Kidney (tissue), 14 donors: ENCODE results near the gene FAM131C. TPM values are rescaled to one million over a fixed set of nuclear protein-coding genes. Genes with fewer than 3 reads are reported as not detected.

ENCODE experiments used
- DNase-seq, 5 donors: peaks; one replicate each; pipeline ENCODE4 v3.0.0-alpha.2; 2013 to 2020
- FAIRE-seq: peaks from 2 replicates; lab custom pipeline; 2012; peaks lifted over from hg19 to GRCh38; lab: Jason Lieb, UNC
- H3K27ac ChIP-seq, 2 donors: one replicate each; pipeline ENCODE4 v1.7.0; 2013; ENCODE audit warnings: low read depth in 2 of 2, low read length in 2 of 2, inconsistent platforms in 1 of 2
- H3K27me3 ChIP-seq: one replicate; pipeline ENCODE4 v1.7.1; 2013; ENCODE audit warnings: low read length, inconsistent platforms; ENCODE audit not compliant: control insufficient read depth, insufficient read depth
- H3K36me3 ChIP-seq, 3 donors: one replicate each; pipeline versions ENCODE4 v1.7.0 to v1.7.1; 2013; ENCODE audit warnings: low read length in 3 of 3, control low read depth in 1 of 3, inconsistent platforms in 1 of 3; ENCODE audit not compliant: insufficient read depth in 3 of 3, control insufficient read depth in 2 of 3
- H3K4me1 ChIP-seq, 3 donors: one replicate each; pipeline versions ENCODE4 v1.7.0 to v1.7.1; 2013; ENCODE audit warnings: low read length in 3 of 3, inconsistent platforms in 1 of 3, low read depth in 1 of 3; ENCODE audit not compliant: control insufficient read depth in 2 of 3, insufficient read depth in 2 of 3
- H3K4me3 ChIP-seq, 3 donors: one replicate each; pipeline versions ENCODE4 v1.7.0 to v1.8.1; 2013; ENCODE audit warnings: low read length in 3 of 3, control low read depth in 1 of 3, inconsistent platforms in 1 of 3
- H3K9ac ChIP-seq, 3 donors: one replicate each; pipeline versions ENCODE4 v1.7.0 to v1.7.1; 2013; ENCODE audit warnings: low read length in 3 of 3, control low read depth in 1 of 3, inconsistent platforms in 1 of 3
- H3K9me3 ChIP-seq, 3 donors: one replicate each; pipeline versions ENCODE4 v1.7.0 to v1.7.1; 2013; ENCODE audit warnings: low read length in 3 of 3, control low read depth in 1 of 3, inconsistent platforms in 1 of 3; ENCODE audit not compliant: control insufficient read depth in 2 of 3, insufficient read depth in 1 of 3
- intact Hi-C: fragments of 100-400 bp; cut with DNase I; formaldehyde crosslinking; loops from one replicate; pipeline ENCODE4 v1.11.1; 2022
- polyA plus RNA-seq: library from polyadenylated mRNA; stranded (reverse); fragments of 350-450 nt; fragmentation: Illumina TruSeq; extraction: RNeasy Lipid Tissue Mini Kit (QIAGEN cat#74804); gene quantifications from one replicate; pipeline ENCODE4 v1.2.3, GENCODE V29; 2014; ENCODE audit warnings: low read depth, low replicate concordance; ENCODE audit not compliant: insufficient read depth
- total RNA-seq: library from RNA; stranded (reverse); fragmentation: NEBNext Ultra II Directional; extraction: Animal tissue kit (Norgen Biotek cat#: 25700); gene quantifications from one replicate; pipeline ENCODE4 v1.2.1, GENCODE V29; 2021
- TF ChIP-seq, protein P1 (sequence below): IDR thresholded peaks from 3 replicates; pipeline ENCODE4 v1.5.1; 2012; ENCODE audit warnings: mild to moderate bottlenecking, moderate library complexity, borderline replicate concordance; ENCODE audit not compliant: insufficient read depth; ENCODE audit errors: extremely low read depth
- donor health status: control.
- donor health status: control.
- donor health status: control.
- donor health status: control.
- donor health status: control.
- donor health status: DM: yes; HTN: yes; CAD: no.
- donor health status: Normal renal cell carcinoma (clear cell type).

FAM131C gene
- total and polyA plus RNA-seq, 2 donors from 2014 or later: 5.0 to 12.0 TPM

DNA sequence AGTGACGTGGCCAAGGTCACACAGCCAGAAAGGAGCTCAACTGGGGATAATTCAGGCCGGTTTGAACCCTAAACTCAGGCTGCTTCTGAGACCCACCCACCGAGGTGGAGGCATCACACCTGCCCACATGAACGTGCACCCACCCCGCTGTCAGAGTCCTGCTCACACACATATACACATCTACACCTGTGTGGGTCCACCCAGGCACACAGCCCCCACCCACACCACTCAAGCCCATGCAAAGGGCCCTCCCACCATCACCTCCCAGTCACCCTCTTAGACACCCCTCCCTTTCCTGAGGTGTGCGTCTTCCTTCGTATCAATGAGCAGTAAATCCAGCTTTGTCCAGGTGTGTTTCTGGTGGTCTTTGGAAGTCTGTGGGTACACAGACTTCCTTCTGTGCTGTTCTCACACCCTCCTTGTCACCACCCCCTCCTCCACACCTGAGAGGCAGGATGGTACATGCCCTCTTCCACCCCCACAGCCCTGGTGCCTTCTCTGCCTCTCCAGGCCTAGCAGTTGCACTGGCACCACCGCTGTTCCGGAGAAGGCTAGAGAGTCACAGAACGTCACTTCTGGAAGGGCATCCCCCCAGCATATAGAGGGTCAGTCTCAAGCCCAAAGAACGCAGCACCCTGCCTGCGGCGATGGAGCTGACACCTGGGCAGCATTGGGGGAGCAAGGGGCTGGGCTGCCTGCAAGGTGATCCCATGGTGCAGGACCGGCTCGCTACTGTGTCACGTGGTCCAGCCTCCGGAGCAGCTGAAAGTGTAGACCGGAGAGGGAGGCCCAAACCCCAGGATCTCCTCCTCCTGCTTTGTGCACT, 18.9 kb upstream of the FAM131C start:
- intact Hi-C loops: no loop called here
- H3K27ac ChIP-seq: no peak overlapping the region
- FAIRE-seq (no peak), DNase-seq (peak in 1 of 5 donors; percentile 55)
- no peak overlapping the region for H3K4me3 ChIP-seq
- no peaks in the 10 kb centered on the region for H3K4me1 ChIP-seq
- H3K9ac ChIP-seq: no peak overlapping the region
- H3K9me3 ChIP-seq: no peaks in the 10 kb centered on the region
- H3K27me3 ChIP-seq: no peaks in the 10 kb centered on the region
- no peaks in the 10 kb centered on the region for H3K36me3 ChIP-seq
- TF ChIP-seq, protein P1, sequence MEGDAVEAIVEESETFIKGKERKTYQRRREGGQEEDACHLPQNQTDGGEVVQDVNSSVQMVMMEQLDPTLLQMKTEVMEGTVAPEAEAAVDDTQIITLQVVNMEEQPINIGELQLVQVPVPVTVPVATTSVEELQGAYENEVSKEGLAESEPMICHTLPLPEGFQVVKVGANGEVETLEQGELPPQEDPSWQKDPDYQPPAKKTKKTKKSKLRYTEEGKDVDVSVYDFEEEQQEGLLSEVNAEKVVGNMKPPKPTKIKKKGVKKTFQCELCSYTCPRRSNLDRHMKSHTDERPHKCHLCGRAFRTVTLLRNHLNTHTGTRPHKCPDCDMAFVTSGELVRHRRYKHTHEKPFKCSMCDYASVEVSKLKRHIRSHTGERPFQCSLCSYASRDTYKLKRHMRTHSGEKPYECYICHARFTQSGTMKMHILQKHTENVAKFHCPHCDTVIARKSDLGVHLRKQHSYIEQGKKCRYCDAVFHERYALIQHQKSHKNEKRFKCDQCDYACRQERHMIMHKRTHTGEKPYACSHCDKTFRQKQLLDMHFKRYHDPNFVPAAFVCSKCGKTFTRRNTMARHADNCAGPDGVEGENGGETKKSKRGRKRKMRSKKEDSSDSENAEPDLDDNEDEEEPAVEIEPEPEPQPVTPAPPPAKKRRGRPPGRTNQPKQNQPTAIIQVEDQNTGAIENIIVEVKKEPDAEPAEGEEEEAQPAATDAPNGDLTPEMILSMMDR: no peak

DNA sequence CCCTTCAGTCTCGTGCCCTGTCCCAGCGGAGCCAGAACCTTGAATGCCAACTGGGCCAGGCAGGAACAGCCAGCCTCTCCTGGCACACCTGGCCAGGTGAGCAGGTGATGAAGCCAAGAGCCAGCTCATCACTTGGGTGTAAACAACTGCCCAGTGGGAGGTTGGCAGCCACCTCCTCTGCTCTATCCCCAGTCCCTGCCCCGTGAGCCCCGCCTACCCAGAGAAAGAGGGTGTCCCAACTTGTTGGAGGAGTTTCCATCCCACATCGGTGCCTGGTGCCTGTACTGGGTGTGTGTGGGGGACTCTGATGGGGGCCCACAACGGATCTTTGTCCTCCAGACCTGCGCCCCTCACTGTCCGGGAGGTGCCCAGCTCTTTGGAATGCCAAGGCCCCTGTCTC, 17.8 kb upstream of the FAM131C start:
- TF ChIP-seq, protein P1: no peak
- H3K4me3 ChIP-seq: no peak overlapping the region
- H3K36me3 ChIP-seq: no peaks in the 10 kb centered on the region
- no peaks in the 10 kb centered on the region for H3K27me3 ChIP-seq
- DNase-seq (peak in 2 of 5 donors; percentile 32 to 39), FAIRE-seq (no peak)
- intact Hi-C loops: no loop called here
- no peak overlapping the region for H3K27ac ChIP-seq
- H3K9ac ChIP-seq: no peak overlapping the region
- no peaks in the 10 kb centered on the region for H3K4me1 ChIP-seq
- H3K9me3 ChIP-seq: no peaks in the 10 kb centered on the region

DNA sequence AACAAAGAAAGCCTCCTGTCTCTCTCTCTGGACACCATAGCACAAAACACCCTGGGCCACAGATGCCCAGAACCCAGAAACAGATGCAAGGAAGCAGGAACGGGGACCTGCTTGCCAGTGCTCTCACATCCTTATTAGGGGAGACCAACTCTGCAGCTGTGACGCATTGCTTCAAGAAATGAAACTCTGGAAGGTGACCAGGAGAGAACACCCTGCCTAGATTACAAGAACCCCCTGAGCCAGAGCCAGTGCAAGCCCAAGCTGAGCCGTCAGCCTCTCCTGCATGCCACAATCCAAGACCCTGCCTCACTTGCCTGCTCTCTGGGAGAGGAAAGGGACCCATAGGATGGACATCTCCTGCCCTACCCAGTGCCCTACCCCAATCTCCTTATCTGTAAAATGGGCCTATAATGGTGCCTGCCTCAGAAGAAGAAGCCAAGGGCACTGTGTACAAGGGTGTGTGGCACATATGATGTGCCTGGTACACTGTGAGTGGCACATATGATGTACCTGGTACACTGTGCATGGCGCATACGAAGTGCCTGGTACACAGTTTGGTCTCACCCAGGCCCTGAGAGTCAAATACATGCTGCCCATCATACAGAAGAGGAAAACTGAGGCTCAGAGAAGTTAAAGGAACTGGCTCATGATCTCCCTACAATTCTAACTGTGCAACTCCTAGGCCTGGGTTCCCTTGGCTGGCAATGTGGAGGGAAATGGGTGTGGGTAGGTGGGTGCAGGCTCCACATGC, 16.8 kb upstream of the FAM131C start:
- no peak overlapping the region for H3K9ac ChIP-seq
- DNase-seq (peak in 1 of 5 donors; percentile 30), FAIRE-seq (no peak)
- H3K27me3 ChIP-seq: no peaks in the 10 kb centered on the region
- no peaks in the 10 kb centered on the region for H3K4me1 ChIP-seq
- H3K9me3 ChIP-seq: no peaks in the 10 kb centered on the region
- no peaks in the 10 kb centered on the region for H3K36me3 ChIP-seq
- H3K27ac ChIP-seq: no peak overlapping the region
- TF ChIP-seq, protein P1: no peak
- H3K4me3 ChIP-seq: no peak overlapping the region
- intact Hi-C loops: no loop called here
